A549 (cell line): Measurements from ENCODE around the gene PITPNC1. TPM values are rescaled to one million over a fixed set of nuclear protein-coding genes. Genes with fewer than 3 reads are reported as not detected.
"Not testable (repeated sequence)": the region's sequence is repeated elsewhere in the genome, so short reads cannot be mapped to it uniquely, and the experiment has no call there.

Source experiments
- ATAC-seq, 2 experiments: fragments of 200-7000 bp in 1 of 2; fragments of >200 bp in 1 of 2; cut with Nextera tagmentation in 1 of 2; cut with Tn5 transposase in 1 of 2; 3 replicates each; pipeline versions ENCODE4 v1.8.0 to v1.9.1; 2018 to 2020; ENCODE audit warnings: mild to moderate bottlenecking in 1 of 2, moderate library complexity in 1 of 2
- CTCF ChIA-PET: fragments of 300-600 bp; sonication (Branson Sonifier 250); formaldehyde crosslinking; extraction: SDS; loops from one replicate; lab custom pipeline; 2021; ENCODE audit warnings: antibody characterized with exemption, inconsistent platforms; lab: Yijun Ruan, JAX
- POLR2A ChIA-PET: fragments of 350-600 bp; formaldehyde crosslinking; extraction: SDS; loops from one replicate; lab custom pipeline; 2021; ENCODE audit warnings: antibody characterized with exemption, inconsistent platforms; lab: Yijun Ruan, JAX
- DNase-seq, 2 experiments: peaks; one replicate each; pipeline versions ENCODE4 v3.0.0 to v3.0.0-alpha.2; 2011 to 2016; ENCODE audit warnings: low read depth in 1 of 2, low spot score in 1 of 2
- FAIRE-seq: peaks from 2 replicates; lab custom pipeline; 2011; peaks lifted over from hg19 to GRCh38; lab: Jason Lieb, UNC
- H3K27ac ChIP-seq, 2 experiments: fragments of >200 bp; sonication (Bioruptor Twin); formaldehyde crosslinking; 3 replicates each; pipeline ENCODE4 v1.5.1; 2016 to 2017
- H3K4me1 ChIP-seq: fragments of >200 bp; sonication (Bioruptor Twin); formaldehyde crosslinking; 3 replicates; pipeline ENCODE4 v1.6.1; 2016
- H3K4me2 ChIP-seq: fragments of >200 bp; sonication (Bioruptor Twin); formaldehyde crosslinking; 3 replicates; pipeline ENCODE4 v1.6.1; 2016
- H3K4me3 ChIP-seq: fragments of >200 bp; sonication (Bioruptor Twin); formaldehyde crosslinking; 3 replicates; pipeline ENCODE4 v1.5.1; 2016
- H3K9me3 ChIP-seq: fragments of >200 bp; sonication (Bioruptor Twin); formaldehyde crosslinking; 3 replicates; pipeline ENCODE4 v1.6.1; 2016
- CTCF ChIP-seq: fragments of >200 bp; sonication (Bioruptor Twin); formaldehyde crosslinking; IDR thresholded peaks from 3 replicates; pipeline ENCODE4 v1.5.1; 2016
- E2F6 ChIP-seq: IDR thresholded peaks from 2 replicates; pipeline ENCODE4 v1.6.1; 2012; ENCODE audit warnings: low read depth, borderline replicate concordance
- EHF ChIP-seq: fragments of 250-450 bp; sonication (Bioruptor Pico); IDR thresholded peaks from 2 replicates; pipeline ENCODE4 v1.5.0; 2020; ENCODE audit warnings: mild to moderate bottlenecking
- EHMT2 ChIP-seq: fragments of 200-600 bp; sonication (generic); IDR thresholded peaks from 2 replicates; pipeline ENCODE4 v1.6.1; 2016; ENCODE audit warnings: antibody characterized with exemption, low read depth, mild to moderate bottlenecking, moderate library complexity
- FOXS1 ChIP-seq: fragments of 250-450 bp; sonication (Bioruptor Pico); IDR thresholded peaks from 2 replicates; pipeline ENCODE4 v1.5.0; 2020; ENCODE audit warnings: mild to moderate bottlenecking, moderate library complexity
- HMGXB4 ChIP-seq: fragments of 250-450 bp; sonication (Bioruptor Pico); IDR thresholded peaks from 2 replicates; pipeline ENCODE4 v1.5.0; 2021; ENCODE audit warnings: mild to moderate bottlenecking, moderate library complexity, borderline replicate concordance
- KDM1A ChIP-seq: fragments of 200-600 bp; sonication (generic); IDR thresholded peaks from 2 replicates; pipeline ENCODE4 v1.6.1; 2016; ENCODE audit warnings: low read depth, mild to moderate bottlenecking
- KDM5A ChIP-seq: fragments of 200-600 bp; sonication (generic); IDR thresholded peaks from 2 replicates; pipeline ENCODE4 v1.6.1; 2016; ENCODE audit warnings: antibody characterized with exemption, mild to moderate bottlenecking
- MAX ChIP-seq: IDR thresholded peaks from 2 replicates; pipeline ENCODE4 v1.6.1; 2012
- MYC ChIP-seq: IDR thresholded peaks from 2 replicates; pipeline ENCODE4 v1.6.1; 2012; ENCODE audit warnings: mild to moderate bottlenecking, inconsistent platforms, low read length, improper control_type of control experiment, borderline replicate concordance
- NFE2L2 ChIP-seq: fragments of 150-350 bp; conservative IDR thresholded peaks from 2 replicates; pipeline ENCODE4 v1.6.1; 2014; ENCODE audit warnings: low read length
- RARB ChIP-seq: fragments of 250-450 bp; sonication (Bioruptor Pico); IDR thresholded peaks from 2 replicates; pipeline ENCODE4 v1.8.0; 2021; ENCODE audit warnings: mild to moderate bottlenecking, moderate library complexity
- REST ChIP-seq: fragments of 200-600 bp; sonication (generic); IDR thresholded peaks from 2 replicates; pipeline ENCODE4 v1.6.1; 2016; ENCODE audit warnings: antibody characterized with exemption, mild to moderate bottlenecking, moderate library complexity
- SREBF2 ChIP-seq: fragments of 450-650 bp; IDR thresholded peaks from 2 replicates; pipeline ENCODE4 v1.6.1; 2014; ENCODE audit warnings: mild to moderate bottlenecking, moderate library complexity
- WGBS: methylation state at CpG from one replicate; pipeline ENCODE4 v1.1.6; 2017; ENCODE audit errors: missing lambda C conversion rate; 5-methylcytosine and 5-hydroxymethylcytosine counted together
- polyA plus RNA-seq, 4 experiments: library from polyadenylated mRNA; depleted of rRNA in 3 of 4; stranded (reverse); fragments of >200 nt; fragmentation: RNase III in 1 of 4; extraction: RNeasy Plus Mini Kit Qiagen cat#74134 plus additional on column Dnase treatment in 1 of 4; gene quantifications; 2 replicates in 3 of 4; 3 replicates in 1 of 4; pipeline ENCODE4 v1.2.3, GENCODE V29; 2011 to 2017
- TF ChIP-seq, protein P1 (sequence below): fragments of 450-650 bp; IDR thresholded peaks from 2 replicates; pipeline ENCODE4 v1.6.1; 2014; ENCODE audit warnings: antibody characterized with exemption
- TF ChIP-seq, protein P2 (sequence below): fragments of 150-350 bp; IDR thresholded peaks from 2 replicates; pipeline ENCODE4 v1.6.1; 2014; ENCODE audit warnings: low read depth, mild to moderate bottlenecking, low read length
- TF ChIP-seq, protein P3 (sequence below): fragments of >200 bp; sonication (Bioruptor Twin); formaldehyde crosslinking; IDR thresholded peaks from 3 replicates; pipeline ENCODE4 v1.6.1; 2016

PITPNC1 gene
- polyA plus RNA-seq, 2 of the 4 experiments (the other 2 are of a cell fraction), result 3.7 to 11.2 TPM

- WGBS, result 59% methylated on average over 7 of the region's 7 CpGs
- not testable (repeated sequence) for H3K27ac ChIP-seq
These were observed 274.1 kb downstream of the PITPNC1 start for GRCh38 chr17:67651218-67651579.

GRCh38 chr17:67652433-67652832, 275.4 kb downstream of the PITPNC1 start:
- no peak for FAIRE-seq
- ChIA-PET CTCF (interaction anchor here (0.8 to 1.6 kb wide), 5 partner anchors 11 to 274 kb away, joined by 3 to 6 read pairs (median 3); no protein-coding TSS in a partner anchor), POLR2A (no interaction called here)
- no peak for ATAC-seq
- no peak for DNase-seq
- TF ChIP-seq KDM1A (no peak), MAX (no peak), E2F6 (no peak), FOXS1 (no peak), MYC (no peak), CTCF (no peak), KDM5A (no peak), EHMT2 (no peak), EHF (CRISPR knock-in tag) (no peak)
- TF ChIP-seq, protein P1, sequence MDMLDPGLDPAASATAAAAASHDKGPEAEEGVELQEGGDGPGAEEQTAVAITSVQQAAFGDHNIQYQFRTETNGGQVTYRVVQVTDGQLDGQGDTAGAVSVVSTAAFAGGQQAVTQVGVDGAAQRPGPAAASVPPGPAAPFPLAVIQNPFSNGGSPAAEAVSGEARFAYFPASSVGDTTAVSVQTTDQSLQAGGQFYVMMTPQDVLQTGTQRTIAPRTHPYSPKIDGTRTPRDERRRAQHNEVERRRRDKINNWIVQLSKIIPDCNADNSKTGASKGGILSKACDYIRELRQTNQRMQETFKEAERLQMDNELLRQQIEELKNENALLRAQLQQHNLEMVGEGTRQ, result no peak
- TF ChIP-seq, protein P2, sequence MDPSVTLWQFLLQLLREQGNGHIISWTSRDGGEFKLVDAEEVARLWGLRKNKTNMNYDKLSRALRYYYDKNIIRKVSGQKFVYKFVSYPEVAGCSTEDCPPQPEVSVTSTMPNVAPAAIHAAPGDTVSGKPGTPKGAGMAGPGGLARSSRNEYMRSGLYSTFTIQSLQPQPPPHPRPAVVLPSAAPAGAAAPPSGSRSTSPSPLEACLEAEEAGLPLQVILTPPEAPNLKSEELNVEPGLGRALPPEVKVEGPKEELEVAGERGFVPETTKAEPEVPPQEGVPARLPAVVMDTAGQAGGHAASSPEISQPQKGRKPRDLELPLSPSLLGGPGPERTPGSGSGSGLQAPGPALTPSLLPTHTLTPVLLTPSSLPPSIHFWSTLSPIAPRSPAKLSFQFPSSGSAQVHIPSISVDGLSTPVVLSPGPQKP, result no peak
- no peak overlapping the region for H3K27ac ChIP-seq
- no peaks in the 10 kb centered on the region for H3K4me1 ChIP-seq
- H3K4me3 ChIP-seq, result no peak overlapping the region
- no peak overlapping the region for H3K4me2 ChIP-seq
- WGBS, result 79% methylated on average over 14 of the region's 14 CpGs
- no peaks in the 10 kb centered on the region for H3K9me3 ChIP-seq

More at GRCh38 chr17:67651218-67651579, 274.1 kb downstream of the PITPNC1 start:
- not testable (repeated sequence) for H3K4me2 ChIP-seq, H3K9me3 ChIP-seq, H3K4me1 ChIP-seq, ATAC-seq, H3K4me3 ChIP-seq, FAIRE-seq, DNase-seq
- POLR2A ChIA-PET, result interaction anchor here (0.6 kb wide), 1 partner anchor 61 kb away, joined by 3 read pairs; no protein-coding TSS in a partner anchor
- CTCF ChIA-PET, result interaction anchor here (0.6 to 1.6 kb wide), 8 partner anchors 8 to 360 kb away, joined by 3 to 6 read pairs (median 3); no protein-coding TSS in a partner anchor

GRCh38 chr17:67655478-67656148, 278.5 kb downstream of the PITPNC1 start:
- FAIRE-seq, result no peak
- CTCF ChIA-PET, result interaction anchor here (0.6 to 1.3 kb wide), 2 partner anchors 22 to 180 kb away, joined by 3 read pairs; no protein-coding TSS in a partner anchor
- no peak for TF ChIP-seq SREBF2
- TF ChIP-seq NFE2L2, result no peak
- TF ChIP-seq HMGXB4 (CRISPR knock-in tag), result no peak
- no peak for TF ChIP-seq KDM1A
- TF ChIP-seq, protein P1, result no peak
- TF ChIP-seq, protein P3, sequence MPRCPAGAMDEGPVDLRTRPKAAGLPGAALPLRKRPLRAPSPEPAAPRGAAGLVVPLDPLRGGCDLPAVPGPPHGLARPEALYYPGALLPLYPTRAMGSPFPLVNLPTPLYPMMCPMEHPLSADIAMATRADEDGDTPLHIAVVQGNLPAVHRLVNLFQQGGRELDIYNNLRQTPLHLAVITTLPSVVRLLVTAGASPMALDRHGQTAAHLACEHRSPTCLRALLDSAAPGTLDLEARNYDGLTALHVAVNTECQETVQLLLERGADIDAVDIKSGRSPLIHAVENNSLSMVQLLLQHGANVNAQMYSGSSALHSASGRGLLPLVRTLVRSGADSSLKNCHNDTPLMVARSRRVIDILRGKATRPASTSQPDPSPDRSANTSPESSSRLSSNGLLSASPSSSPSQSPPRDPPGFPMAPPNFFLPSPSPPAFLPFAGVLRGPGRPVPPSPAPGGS, result no peak
- TF ChIP-seq RARB (CRISPR knock-in tag), result no peak
- TF ChIP-seq REST, result no peak

More at GRCh38 chr17:67655478-67656148, 278.5 kb downstream of the PITPNC1 start:
- POLR2A ChIA-PET, result no interaction called here
- Histone ChIP-seq H3K27ac (no peak overlapping the region), H3K4me1 (no peaks in the 10 kb centered on the region), H3K9me3 (no peaks in the 10 kb centered on the region), H3K4me2 (no peak overlapping the region), H3K4me3 (no peak overlapping the region)
- WGBS, result 55% methylated on average over 7 of the region's 7 CpGs
- DNase-seq (no peak), ATAC-seq (no peak)
